WI38 (cell line): ENCODE results near the gene AGAP1.

Source experiments
- H3K4me3 ChIP-seq: 2 replicates; pipeline ENCODE4 v1.5.1; 2011; ENCODE audit warnings: low read depth, mild to moderate bottlenecking, control low read depth, low read length
- TF ChIP-seq, protein P1 (sequence below): IDR thresholded peaks from 2 replicates; pipeline ENCODE4 v1.5.1; 2012; ENCODE audit warnings: low read depth, mild to moderate bottlenecking, control low read depth, low read length

The AGAP1 gene

DNA sequence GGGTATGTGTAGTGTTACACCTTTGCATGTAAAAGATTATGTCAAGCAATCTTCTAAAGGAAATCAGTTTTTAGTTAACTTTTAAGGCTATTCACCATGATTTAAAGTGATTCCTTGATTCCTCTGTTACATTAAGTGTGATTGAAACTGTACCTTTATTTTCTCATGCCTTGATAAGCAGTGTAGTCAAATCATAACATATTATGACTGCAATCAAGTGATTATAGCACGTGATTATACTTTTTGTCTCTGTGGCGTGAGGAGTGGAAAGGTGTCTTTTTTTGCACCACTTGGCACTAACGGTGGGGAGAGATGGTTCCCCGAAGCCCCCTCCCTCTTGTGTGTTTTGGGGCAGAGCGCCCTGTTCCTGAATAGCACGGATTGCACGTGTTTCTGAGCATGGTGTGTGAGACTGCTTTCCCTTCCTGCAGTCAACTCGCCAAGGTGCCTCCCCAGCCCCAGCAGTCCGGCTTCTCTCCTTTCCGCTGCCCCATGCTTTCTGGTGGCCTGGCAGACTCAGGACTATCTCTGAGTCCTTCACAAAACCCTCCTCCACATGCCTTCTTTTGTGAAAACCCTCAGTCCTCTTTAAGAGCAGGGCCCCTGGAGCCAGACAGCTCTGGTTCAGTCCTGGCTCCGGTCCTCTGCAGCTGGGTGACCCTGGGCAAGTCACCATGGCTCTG lies 68.4 kb downstream of the AGAP1 start:
- H3K4me3 ChIP-seq = no peak overlapping the region
- TF ChIP-seq, protein P1, sequence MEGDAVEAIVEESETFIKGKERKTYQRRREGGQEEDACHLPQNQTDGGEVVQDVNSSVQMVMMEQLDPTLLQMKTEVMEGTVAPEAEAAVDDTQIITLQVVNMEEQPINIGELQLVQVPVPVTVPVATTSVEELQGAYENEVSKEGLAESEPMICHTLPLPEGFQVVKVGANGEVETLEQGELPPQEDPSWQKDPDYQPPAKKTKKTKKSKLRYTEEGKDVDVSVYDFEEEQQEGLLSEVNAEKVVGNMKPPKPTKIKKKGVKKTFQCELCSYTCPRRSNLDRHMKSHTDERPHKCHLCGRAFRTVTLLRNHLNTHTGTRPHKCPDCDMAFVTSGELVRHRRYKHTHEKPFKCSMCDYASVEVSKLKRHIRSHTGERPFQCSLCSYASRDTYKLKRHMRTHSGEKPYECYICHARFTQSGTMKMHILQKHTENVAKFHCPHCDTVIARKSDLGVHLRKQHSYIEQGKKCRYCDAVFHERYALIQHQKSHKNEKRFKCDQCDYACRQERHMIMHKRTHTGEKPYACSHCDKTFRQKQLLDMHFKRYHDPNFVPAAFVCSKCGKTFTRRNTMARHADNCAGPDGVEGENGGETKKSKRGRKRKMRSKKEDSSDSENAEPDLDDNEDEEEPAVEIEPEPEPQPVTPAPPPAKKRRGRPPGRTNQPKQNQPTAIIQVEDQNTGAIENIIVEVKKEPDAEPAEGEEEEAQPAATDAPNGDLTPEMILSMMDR = no peak

DNA sequence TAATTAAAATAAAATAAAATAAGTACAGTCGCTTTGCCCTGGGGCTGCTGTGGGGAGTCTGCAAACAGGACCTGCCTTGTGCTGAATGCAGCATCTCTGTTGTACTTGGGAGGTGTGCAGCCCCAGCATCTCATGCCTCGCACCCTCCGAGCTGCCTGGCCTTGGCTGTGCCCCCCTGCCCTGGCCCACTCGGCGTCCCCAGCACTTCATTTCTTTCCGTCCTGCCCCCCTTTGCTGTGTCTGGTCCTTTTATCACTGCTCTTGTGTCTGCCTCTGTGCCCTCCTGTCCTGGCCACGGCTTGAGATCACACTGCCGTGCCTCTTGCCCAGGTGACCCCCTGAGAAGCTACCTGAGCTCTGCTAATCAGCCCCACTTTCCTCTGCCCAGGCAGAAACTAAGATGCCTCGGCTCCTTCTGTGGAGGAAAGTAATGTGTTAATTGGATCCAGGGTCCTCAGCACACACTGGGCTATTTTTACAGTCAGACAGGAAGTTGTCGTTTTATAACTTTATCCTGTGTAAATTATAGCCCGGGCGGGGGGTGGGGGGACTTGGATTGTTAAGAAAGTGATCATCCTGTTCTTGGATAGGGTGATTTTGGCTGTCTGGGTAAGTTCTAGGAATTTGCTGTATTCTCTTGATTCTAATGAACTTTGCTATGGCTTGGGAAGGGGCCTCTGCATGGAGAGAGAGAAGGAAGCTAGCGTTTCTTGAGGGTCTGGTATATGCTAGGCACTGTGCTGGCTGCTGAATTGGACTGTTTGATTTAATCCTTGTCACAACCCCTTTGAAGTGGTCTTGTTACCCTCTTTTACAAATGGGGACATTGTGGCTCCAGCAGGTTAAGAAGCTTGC lies 69.4 kb downstream of the AGAP1 start:
- TF ChIP-seq, protein P1 = no peak
- no peak overlapping the region for H3K4me3 ChIP-seq

DNA sequence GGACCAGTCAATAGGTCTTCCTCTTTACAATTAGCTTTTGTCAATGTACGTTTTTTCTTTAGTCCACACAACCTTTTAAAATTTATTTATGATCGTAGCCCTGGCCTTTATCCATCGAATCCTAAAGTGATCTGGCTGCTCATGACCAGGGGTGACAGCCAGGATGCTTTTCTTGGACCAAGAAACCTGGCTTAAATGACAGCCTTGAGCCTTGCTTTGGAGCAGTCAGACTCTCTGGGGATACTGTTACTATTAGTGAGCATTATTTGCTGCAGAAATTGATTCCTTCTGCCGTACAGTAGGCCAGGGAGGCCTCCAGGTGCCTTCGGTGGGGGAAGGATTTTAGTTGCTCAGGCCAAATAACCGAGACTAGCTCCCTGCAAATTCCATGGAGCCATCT lies 70.2 kb downstream of the AGAP1 start:
- no peak overlapping the region for H3K4me3 ChIP-seq
- TF ChIP-seq, protein P1 = no peak

DNA sequence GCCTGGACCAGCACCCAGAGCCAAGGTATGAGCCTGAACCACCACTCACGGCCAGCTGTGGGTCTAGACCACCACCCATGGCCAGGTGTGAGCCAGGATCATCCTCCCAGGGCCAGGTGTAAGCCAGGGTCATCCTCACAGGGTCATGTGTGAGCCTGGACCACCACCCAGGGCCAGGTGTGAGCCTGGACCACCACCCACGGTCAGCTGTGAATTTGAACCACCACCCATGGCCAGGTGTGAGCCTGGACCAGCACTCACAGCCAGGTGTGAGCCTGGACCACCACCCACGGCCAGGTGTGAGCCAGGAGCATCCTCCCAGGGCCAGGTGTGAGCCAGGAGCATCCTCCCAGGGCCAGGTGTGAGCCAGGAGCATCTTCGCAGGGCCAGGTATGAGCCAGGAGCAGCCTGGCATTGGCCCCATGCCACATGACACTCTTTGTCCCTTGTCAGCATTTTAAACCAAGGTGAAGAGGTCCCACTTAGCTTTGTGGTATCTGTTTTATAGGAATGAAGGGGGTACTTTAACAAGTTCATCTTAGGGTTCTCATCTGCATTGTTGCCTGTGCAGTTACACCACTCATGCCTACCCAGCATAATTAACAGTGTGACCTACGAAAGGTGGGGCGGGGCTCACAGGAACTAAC lies 71.2 kb downstream of the AGAP1 start:
- TF ChIP-seq, protein P1 = no peak
- H3K4me3 ChIP-seq = no peak overlapping the region

DNA sequence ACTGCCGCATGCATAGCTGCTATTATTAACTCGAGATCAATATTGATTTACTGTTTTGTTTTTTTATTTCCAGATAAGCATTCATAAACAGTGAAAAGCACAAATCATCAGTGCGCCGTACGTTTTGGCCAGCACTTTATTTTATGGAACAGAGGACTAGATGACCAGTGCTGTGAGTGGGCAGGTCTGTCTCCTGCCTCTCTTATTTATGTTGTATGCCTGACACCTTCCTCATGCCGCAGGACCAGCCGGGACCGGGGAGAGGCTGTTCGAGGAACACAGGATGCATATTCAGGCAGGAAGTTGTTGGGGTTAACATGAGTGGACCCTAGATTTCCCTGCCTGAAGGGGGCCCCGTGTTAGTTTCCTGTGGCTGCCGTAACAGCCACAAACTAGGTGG lies 72.6 kb downstream of the AGAP1 start:
- no peak overlapping the region for H3K4me3 ChIP-seq
- TF ChIP-seq, protein P1 = no peak

DNA sequence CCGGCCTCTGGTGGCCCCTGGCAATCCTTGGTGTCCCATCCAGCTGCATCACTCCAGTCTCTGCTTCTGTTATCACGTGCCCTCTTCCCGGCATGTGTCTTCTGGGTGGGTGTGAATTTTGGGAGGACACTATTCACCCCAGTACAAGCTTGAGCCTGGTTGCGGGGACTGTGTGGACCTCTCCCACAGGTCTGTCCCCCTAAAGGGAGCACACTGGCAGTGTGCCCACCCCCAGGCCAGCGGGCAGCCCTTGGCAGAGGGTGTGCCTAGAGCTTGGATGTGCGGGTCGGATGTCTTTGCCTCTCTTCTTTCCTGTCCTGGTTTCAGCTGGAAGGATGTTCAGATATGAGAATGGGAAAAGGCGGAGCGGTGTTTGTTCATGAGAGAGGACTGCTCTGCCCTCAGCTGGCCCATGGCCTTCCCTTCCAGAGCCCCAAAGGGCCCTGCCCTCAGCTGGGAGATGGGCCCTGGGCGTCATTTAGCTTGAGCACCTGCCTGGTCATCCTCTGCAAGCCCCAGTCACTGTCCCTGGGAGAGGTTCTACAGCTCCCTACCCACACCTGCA lies 73.2 kb downstream of the AGAP1 start:
- TF ChIP-seq, protein P1 = no peak
- H3K4me3 ChIP-seq = no peak overlapping the region
